Subcutaneous adipose tissue (tissue), 4 donors: ENCODE measurements around the gene SCN1B. TPM values are rescaled to one million over a fixed set of nuclear protein-coding genes. Genes with fewer than 3 reads are reported as not detected.

Source experiments
- total RNA-seq, 4 donors: library from RNA; depleted of rRNA; stranded (reverse); fragments of >200 nt; gene quantifications; one replicate each; pipeline ENCODE4 v1.1.0, GENCODE V29; 2016
- TF ChIP-seq, protein P1 (sequence below): fragments of 450-650 bp; IDR thresholded peaks from one replicate; pipeline ENCODE4 v1.5.1; 2016; ENCODE audit warnings: low read depth, mild to moderate bottlenecking, control low read depth, antibody characterized with exemption, moderate library complexity

The SCN1B gene
- total RNA-seq, 4 donors from 2014 or later: 8.5 to 18.1 (median 9.6) TPM

DNA sequence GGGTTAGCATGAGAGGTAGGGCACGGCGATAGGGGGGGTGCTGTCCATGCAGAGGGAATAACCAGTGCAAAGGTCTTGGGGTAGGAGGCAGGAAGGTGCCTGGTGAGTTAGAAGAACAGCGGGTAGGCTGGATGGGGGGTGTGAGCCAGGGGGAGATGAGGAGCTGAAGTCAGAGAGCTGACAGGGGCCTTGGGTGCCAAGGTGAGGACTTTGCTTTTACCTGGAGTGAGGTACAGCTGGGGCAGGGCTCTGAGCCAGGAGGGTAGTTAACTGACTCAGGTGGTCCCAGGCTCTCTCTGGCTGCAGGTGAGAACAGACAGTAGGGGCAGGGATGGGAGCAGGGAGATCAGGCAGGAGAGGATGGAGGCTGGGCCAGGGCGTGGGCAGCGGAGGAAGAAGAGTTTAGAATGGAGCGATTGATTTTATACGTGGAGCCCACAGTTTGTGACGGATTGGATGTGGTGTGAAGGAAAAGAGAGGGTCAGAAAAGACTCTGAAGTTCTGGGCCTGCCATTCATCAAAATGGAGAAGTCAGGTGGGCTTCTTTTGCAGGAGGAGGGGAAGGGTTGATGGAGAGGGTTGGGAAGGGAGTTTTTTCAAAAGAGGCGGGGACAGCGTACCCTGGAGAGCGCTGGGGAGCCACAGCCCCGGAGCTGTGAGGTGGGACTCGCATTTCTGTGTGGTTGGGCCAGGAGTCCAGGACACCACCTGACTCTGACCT lies 31.3 kb upstream of the SCN1B start:
- TF ChIP-seq, protein P1, sequence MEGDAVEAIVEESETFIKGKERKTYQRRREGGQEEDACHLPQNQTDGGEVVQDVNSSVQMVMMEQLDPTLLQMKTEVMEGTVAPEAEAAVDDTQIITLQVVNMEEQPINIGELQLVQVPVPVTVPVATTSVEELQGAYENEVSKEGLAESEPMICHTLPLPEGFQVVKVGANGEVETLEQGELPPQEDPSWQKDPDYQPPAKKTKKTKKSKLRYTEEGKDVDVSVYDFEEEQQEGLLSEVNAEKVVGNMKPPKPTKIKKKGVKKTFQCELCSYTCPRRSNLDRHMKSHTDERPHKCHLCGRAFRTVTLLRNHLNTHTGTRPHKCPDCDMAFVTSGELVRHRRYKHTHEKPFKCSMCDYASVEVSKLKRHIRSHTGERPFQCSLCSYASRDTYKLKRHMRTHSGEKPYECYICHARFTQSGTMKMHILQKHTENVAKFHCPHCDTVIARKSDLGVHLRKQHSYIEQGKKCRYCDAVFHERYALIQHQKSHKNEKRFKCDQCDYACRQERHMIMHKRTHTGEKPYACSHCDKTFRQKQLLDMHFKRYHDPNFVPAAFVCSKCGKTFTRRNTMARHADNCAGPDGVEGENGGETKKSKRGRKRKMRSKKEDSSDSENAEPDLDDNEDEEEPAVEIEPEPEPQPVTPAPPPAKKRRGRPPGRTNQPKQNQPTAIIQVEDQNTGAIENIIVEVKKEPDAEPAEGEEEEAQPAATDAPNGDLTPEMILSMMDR: no peak

DNA sequence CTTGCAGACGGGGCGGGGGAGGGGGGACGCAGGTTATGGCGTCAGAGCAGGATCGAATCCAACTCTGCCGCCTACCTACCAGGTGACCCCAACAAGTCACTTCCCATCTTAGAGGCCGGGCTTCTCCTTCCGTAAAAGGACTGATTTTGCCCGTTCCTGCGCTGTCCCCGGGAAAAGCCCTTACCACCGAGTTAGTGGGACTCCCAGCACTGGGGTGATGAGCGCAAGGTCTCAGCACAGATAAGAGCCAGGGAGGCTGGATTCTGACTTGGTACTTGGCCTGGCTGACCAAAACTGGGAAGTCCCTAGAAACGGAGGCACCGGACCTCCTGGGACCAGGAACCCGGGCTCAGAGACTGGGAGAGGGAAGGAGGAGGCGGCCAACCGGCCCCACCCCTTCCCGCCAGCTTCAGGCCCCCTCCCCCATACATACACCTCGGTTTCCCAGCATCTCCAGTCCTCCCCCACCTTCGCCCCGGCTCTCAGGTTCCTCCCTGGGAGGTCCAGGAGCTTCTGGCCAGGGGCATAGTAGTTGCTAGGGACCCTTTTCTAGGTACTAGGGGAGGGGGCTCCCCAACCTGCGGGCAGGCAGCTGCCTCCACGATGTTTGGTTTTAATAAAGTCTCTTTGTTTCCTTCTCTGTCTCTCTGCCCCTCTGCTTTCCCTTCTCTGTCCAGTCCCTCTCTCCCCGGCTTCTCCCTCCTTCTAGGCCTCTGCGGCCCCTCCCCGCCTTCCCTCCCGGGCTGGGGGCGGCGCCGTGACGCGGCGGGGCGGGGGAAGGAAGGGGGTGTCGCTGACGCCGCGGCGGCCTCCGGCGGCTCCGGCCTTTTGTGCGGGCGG lies 30.6 kb upstream of the SCN1B start, which contains the start of gene GRAMD1A:
TSS of gene GRAMD1A (plus strand) at position 826 of the 840 bp plus-strand sequence. CDS start 156 bp downstream, outside the sequence.
- TF ChIP-seq, protein P1: no peak

DNA sequence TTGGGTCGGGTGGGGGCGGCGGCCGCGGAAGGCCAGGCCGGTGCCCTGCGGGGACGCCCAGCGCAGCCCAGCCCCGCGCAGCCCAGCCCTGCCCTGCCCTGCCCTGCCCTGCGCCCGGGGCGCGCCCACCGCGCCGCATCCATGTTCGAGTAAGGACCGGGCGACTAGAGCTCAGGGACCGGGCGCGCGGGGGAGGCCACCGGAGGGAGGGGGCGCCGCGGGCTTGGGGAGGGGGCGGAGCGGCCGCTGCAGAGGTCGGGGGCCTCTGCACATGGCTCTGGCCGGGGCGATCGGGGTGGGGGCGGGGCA lies 30.0 kb upstream of the SCN1B start:
- TF ChIP-seq, protein P1: no peak

DNA sequence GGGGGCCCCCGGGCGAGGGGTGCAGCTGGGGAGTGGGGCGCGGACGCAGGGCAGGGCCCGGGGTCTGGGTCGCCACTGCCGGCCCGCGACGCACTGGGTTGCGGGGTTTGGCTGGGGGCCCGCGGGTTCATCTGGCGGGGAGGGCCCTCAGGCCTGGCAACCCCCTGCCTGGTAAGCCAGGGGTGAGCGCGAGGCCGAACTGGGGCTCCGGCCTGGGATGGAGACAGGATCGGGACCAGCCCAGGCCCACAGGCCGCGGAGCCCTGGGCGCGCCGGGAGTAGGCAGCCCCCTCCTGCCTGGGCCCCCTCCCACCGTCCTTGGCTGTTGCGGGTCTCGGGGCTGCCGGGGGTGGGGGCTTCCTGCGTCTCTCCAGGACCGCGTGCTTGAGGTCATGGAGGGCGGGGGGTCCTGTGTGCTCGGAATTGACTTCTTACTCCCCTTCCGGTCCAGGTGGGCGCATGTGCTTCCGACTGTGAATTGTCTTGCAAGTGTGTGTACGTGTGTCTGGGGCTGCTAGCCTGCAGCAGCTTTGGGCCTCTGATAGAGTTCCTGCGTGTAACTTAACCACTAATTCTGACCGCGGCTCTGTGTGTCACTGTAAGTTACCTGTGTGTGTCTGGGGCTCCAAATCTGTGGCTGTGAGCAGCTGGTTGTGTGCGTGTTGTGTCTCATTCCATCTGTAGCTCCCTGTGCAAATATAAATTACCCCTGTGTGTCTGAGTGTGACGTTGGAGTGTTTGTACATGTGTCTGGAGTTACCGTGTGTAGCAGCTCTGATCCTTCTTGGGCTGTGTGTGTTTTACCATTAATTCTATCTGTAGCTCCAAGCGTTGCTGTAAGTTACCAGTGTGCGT lies 29.4 kb upstream of the SCN1B start:
- TF ChIP-seq, protein P1: no peak

DNA sequence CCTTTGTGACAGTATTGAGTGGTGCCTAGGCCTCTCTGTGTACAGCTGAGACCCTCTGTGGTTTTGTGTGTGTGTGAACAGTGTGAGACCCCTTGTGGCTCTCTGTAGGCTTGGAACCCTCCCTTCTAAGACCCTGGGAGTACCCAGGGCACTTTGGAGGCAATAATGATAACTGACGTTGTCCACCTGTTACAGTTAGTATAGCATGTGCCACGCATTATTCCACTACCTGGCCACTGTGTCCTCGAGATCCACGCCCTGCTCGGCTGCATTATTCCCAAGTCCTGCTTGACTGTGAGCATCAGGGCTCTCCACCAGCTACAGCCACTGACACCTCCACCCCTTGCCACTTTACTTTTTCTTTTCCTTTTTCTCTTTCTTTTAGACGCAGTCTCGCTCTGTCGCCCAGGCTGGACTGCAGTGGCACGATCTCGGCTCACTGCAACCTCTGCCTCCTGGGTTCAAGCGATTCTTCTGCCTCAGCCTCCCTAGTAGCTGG lies 28.2 kb upstream of the SCN1B start:
- TF ChIP-seq, protein P1: no peak

DNA sequence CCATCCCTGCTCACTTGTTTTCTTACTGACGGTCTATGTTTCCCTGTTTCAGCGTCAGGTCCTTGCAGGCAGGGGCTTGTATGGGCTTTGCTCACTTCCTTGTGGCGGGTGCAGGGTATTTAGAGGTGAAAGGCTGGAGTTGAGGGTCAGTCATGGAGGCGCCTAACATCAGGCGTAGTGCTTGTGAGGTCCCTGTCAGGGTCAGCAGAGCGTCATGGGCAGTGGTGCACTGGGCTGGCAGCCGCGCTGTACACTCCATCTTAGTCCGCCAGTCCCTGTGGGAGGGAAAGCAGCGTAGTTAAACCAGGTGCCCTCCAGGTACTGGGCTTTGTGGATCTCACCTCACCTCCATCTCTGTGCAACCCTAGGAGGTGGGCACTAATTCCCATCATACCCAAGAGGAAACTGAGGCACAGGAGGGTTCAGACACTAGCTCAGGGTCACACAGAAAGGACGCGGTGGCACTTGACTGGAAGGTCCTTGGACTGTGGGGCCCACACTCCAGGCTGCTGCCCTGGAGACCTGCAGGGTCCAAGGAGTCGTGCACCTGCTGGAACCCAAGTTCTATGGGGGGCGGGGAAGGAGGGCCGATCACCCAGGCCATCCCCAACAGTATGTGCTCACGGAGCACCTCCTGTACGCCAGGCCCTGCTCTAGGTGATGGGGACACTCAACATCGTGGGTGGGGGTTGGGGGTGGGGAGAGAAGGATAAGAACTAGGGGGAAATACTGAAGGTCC lies 25.6 kb upstream of the SCN1B start:
- TF ChIP-seq, protein P1: no peak
